ENCODE results near the gene ZNF318. TPM values are rescaled to one million over a fixed set of nuclear protein-coding genes. Genes with fewer than 3 reads are reported as not detected.
"Not testable (repeated sequence)": the region's sequence is repeated elsewhere in the genome, so short reads cannot be mapped to it uniquely, and the experiment has no call there.

Gene ZNF318
- total RNA-seq, 1 donor from 2014 or later = 9.8 TPM

GRCh38 chr6:43304361-43304760 lies 65.1 kb downstream of the ZNF318 start:
- H3K4me3 ChIP-seq (ENCODE audit: insufficient read depth, low read depth, low read length) = no peak overlapping the region
- no peak overlapping the region for H3K27ac ChIP-seq (ENCODE audit: low read depth, low read length)
- TF ChIP-seq EZH2 (IDR thresholded peaks at IDR 0.05; ENCODE audit: insufficient read depth, low read length) (no peak), CTCF (IDR thresholded peaks at IDR 0.05; ENCODE audit: insufficient read depth, low read depth, low read length) (no peak)
- peaks cover 14% of the 10 kb centered on the region for H3K27me3 ChIP-seq (ENCODE audit: insufficient read depth, low read length)
- FAIRE-seq = no peak
- H2AFZ ChIP-seq (ENCODE audit: low read depth, low read length) = no peak overlapping the region
- H3K79me2 ChIP-seq (ENCODE audit: insufficient read depth, low read length) = no peaks in the 10 kb centered on the region
- no peaks in the 10 kb centered on the region for H3K36me3 ChIP-seq (ENCODE audit: insufficient read depth, low read length)
- Mint-ChIP-seq H3K4me3 (ENCODE audit: unreplicated experiment) (no peak overlapping the region), H3K27me3 (ENCODE audit: low read depth, unreplicated experiment) (peaks cover 66% of the 10 kb centered on the region), H3K27ac (ENCODE audit: unreplicated experiment) (no peak overlapping the region), H3K36me3 (ENCODE audit: low read depth, unreplicated experiment) (peaks cover 3% of the 10 kb centered on the region), H3K4me1 (ENCODE audit: low read depth, unreplicated experiment) (no peaks in the 10 kb centered on the region), H3K9me3 (ENCODE audit: unreplicated experiment) (no peaks in the 10 kb centered on the region)
- no peak overlapping the region for H3K9ac ChIP-seq (ENCODE audit: low read length)
- no peaks in the 10 kb centered on the region for H3K4me1 ChIP-seq (ENCODE audit: insufficient read depth, low read length)
- no peaks in the 10 kb centered on the region for H4K20me1 ChIP-seq (ENCODE audit: insufficient read depth, low read length)
- no peak for DNase-seq (ENCODE audit: low read depth)
- no peaks in the 10 kb centered on the region for H3K9me3 ChIP-seq (ENCODE audit: insufficient read depth, low read depth, low read length)
- H3K4me2 ChIP-seq (ENCODE audit: low read length) = no peak overlapping the region

GRCh38 chr6:43303751-43304331 lies 65.6 kb downstream of the ZNF318 start:
- Histone ChIP-seq H3K4me3 (ENCODE audit: insufficient read depth, low read depth, low read length) (no peak overlapping the region), H2AFZ (ENCODE audit: low read depth, low read length) (no peak overlapping the region), H3K9ac (ENCODE audit: low read length) (no peak overlapping the region), H4K20me1 (ENCODE audit: insufficient read depth, low read length) (no peaks in the 10 kb centered on the region), H3K36me3 (ENCODE audit: insufficient read depth, low read length) (no peaks in the 10 kb centered on the region), H3K4me1 (ENCODE audit: insufficient read depth, low read length) (no peaks in the 10 kb centered on the region), H3K79me2 (ENCODE audit: insufficient read depth, low read length) (no peaks in the 10 kb centered on the region), H3K4me2 (ENCODE audit: low read length) (no peak overlapping the region), H3K27ac (ENCODE audit: low read depth, low read length) (no peak overlapping the region), H3K9me3 (ENCODE audit: insufficient read depth, low read depth, low read length) (no peaks in the 10 kb centered on the region), H3K27me3 (ENCODE audit: insufficient read depth, low read length) (peaks cover 10% of the 10 kb centered on the region)
- TF ChIP-seq EZH2 (IDR thresholded peaks at IDR 0.05; ENCODE audit: insufficient read depth, low read length) = no peak
- TF ChIP-seq CTCF (IDR thresholded peaks at IDR 0.05; ENCODE audit: insufficient read depth, low read depth, low read length) = no peak
- Mint-ChIP-seq H3K4me3 (ENCODE audit: unreplicated experiment) (no peak overlapping the region), H3K36me3 (ENCODE audit: low read depth, unreplicated experiment) (peaks cover 3% of the 10 kb centered on the region), H3K27me3 (ENCODE audit: low read depth, unreplicated experiment) (peaks cover 66% of the 10 kb centered on the region), H3K9me3 (ENCODE audit: unreplicated experiment) (no peaks in the 10 kb centered on the region), H3K27ac (ENCODE audit: unreplicated experiment) (no peak overlapping the region), H3K4me1 (ENCODE audit: low read depth, unreplicated experiment) (no peaks in the 10 kb centered on the region)
- DNase-seq (ENCODE audit: low read depth) = no peak
- FAIRE-seq = no peak

GRCh38 chr6:43303006-43303405 lies 66.4 kb downstream of the ZNF318 start:
- H4K20me1 ChIP-seq (ENCODE audit: insufficient read depth, low read length); DNase-seq (ENCODE audit: low read depth); FAIRE-seq; H3K36me3 ChIP-seq (ENCODE audit: insufficient read depth, low read length); H3K9me3 Mint-ChIP-seq (ENCODE audit: unreplicated experiment); H3K4me3 Mint-ChIP-seq (ENCODE audit: unreplicated experiment); H3K36me3 Mint-ChIP-seq (ENCODE audit: low read depth, unreplicated experiment); H3K79me2 ChIP-seq (ENCODE audit: insufficient read depth, low read length); H2AFZ ChIP-seq (ENCODE audit: low read depth, low read length); H3K4me1 Mint-ChIP-seq (ENCODE audit: low read depth, unreplicated experiment); H3K4me2 ChIP-seq (ENCODE audit: low read length); H3K9ac ChIP-seq (ENCODE audit: low read length); H3K4me1 ChIP-seq (ENCODE audit: insufficient read depth, low read length); H3K4me3 ChIP-seq (ENCODE audit: insufficient read depth, low read depth, low read length); H3K27ac ChIP-seq (ENCODE audit: low read depth, low read length); H3K9me3 ChIP-seq (ENCODE audit: insufficient read depth, low read depth, low read length): not testable (repeated sequence)
- H3K27me3 Mint-ChIP-seq (ENCODE audit: low read depth, unreplicated experiment) = peaks cover 66% of the 10 kb centered on the region
- H3K27ac Mint-ChIP-seq (ENCODE audit: unreplicated experiment) = peak overlapping the region; percentile 18
- peaks cover 10% of the 10 kb centered on the region for H3K27me3 ChIP-seq (ENCODE audit: insufficient read depth, low read length)

Data from astrocyte (in vitro differentiated cells and primary cell).